GM23338 (cell line): ENCODE data around the gene IL12B. TPM values are rescaled to one million over a fixed set of nuclear protein-coding genes. Genes with fewer than 3 reads are reported as not detected.

Source experiments
- ATAC-seq: fragments of 200-7000 bp; cut with Tn5 transposase; 3 replicates; pipeline ENCODE4 v1.9.1; 2020
- DNase-seq: peaks from one replicate; pipeline ENCODE4 v3.0.0-alpha.2; 2015; ENCODE audit warnings: low spot score
- H2AFZ ChIP-seq: fragments of 200-600 bp; sonication (generic); 2 replicates; pipeline ENCODE4 v1.8.0; 2016; ENCODE audit warnings: antibody characterized with exemption, mild to moderate bottlenecking, moderate library complexity
- H3F3A ChIP-seq: fragments of 200-600 bp; sonication (generic); replicated peaks from 2 replicates; pipeline ENCODE4 v1.8.0; 2017; ENCODE audit warnings: antibody characterized with exemption, mixed run types, low read depth
- H3K27ac ChIP-seq: fragments of 200-600 bp; sonication (generic); 2 replicates; pipeline ENCODE4 v1.6.1; 2016; ENCODE audit warnings: low read depth
- H3K27me3 ChIP-seq: fragments of 200-600 bp; sonication (generic); 2 replicates; pipeline ENCODE4 v1.8.0; 2016; ENCODE audit warnings: mild to moderate bottlenecking, mixed run types, moderate library complexity; ENCODE audit not compliant: insufficient read depth
- H3K36me3 ChIP-seq: fragments of 200-600 bp; sonication (generic); 2 replicates; pipeline ENCODE4 v1.8.0; 2016; ENCODE audit warnings: mild to moderate bottlenecking; ENCODE audit not compliant: insufficient read depth
- H3K4me1 ChIP-seq: fragments of 200-600 bp; sonication (generic); 2 replicates; pipeline ENCODE4 v1.8.0; 2016; ENCODE audit warnings: mild to moderate bottlenecking, moderate library complexity; ENCODE audit not compliant: insufficient read depth
- H3K4me2 ChIP-seq: fragments of 200-600 bp; sonication (generic); 2 replicates; pipeline ENCODE4 v1.7.1; 2017; ENCODE audit warnings: mixed run types
- H3K4me3 ChIP-seq: fragments of 200-600 bp; sonication (generic); 2 replicates; pipeline ENCODE4 v1.6.1; 2016; ENCODE audit warnings: mixed run types
- H3K79me2 ChIP-seq: fragments of 200-600 bp; sonication (generic); replicated peaks from 2 replicates; pipeline ENCODE4 v1.8.0; 2017; ENCODE audit warnings: mild to moderate bottlenecking; ENCODE audit not compliant: insufficient read depth
- H3K9me2 ChIP-seq: fragments of 200-600 bp; sonication (generic); 2 replicates; pipeline ENCODE4 v1.8.0; 2017; ENCODE audit not compliant: insufficient read depth
- H4K20me1 ChIP-seq: fragments of 200-600 bp; sonication (generic); replicated peaks from 2 replicates; pipeline ENCODE4 v1.8.0; 2017; ENCODE audit warnings: mild to moderate bottlenecking; ENCODE audit not compliant: insufficient read depth
- H3K27ac Mint-ChIP-seq: 2 replicates; pipeline ENCODE4 v1.8.0; 2020; ENCODE audit warnings: inconsistent platforms, mild to moderate bottlenecking, moderate library complexity, mixed read lengths
- H3K27me3 Mint-ChIP-seq: 3 replicates; pipeline ENCODE4 v1.8.0; 2022; ENCODE audit warnings: low read depth, mild to moderate bottlenecking, moderate library complexity, mixed read lengths, inconsistent platforms; ENCODE audit not compliant: insufficient read depth, poor library complexity
- H3K36me3 Mint-ChIP-seq: 3 replicates; pipeline ENCODE4 v1.8.0; 2021; ENCODE audit warnings: low read depth, mild to moderate bottlenecking, inconsistent platforms, moderate library complexity, mixed read lengths
- H3K4me1 Mint-ChIP-seq: 3 replicates; pipeline ENCODE4 v1.8.0; 2020; ENCODE audit warnings: mild to moderate bottlenecking, inconsistent platforms, mixed read lengths
- H3K4me3 Mint-ChIP-seq: 3 replicates; pipeline ENCODE4 v1.8.0; 2021; ENCODE audit warnings: moderate library complexity, mild to moderate bottlenecking, inconsistent platforms, mixed read lengths
- H3K9me3 Mint-ChIP-seq: 3 replicates; pipeline ENCODE4 v1.8.0; 2020; ENCODE audit warnings: moderate library complexity, mild to moderate bottlenecking, inconsistent platforms, mixed read lengths
- CREB1 ChIP-seq: fragments of 250-450 bp; sonication (Bioruptor Pico); IDR thresholded peaks from 2 replicates; pipeline ENCODE4 v1.5.0; 2020; ENCODE audit warnings: low read depth, mild to moderate bottlenecking, moderate library complexity
- EZH2 ChIP-seq: fragments of 200-600 bp; sonication (generic); IDR thresholded peaks from one replicate; pipeline ENCODE4 v1.8.0; 2017; ENCODE audit warnings: antibody characterized with exemption, mild to moderate bottlenecking, low read depth; ENCODE audit not compliant: unreplicated experiment
- EZH2phosphoT487 ChIP-seq: fragments of 200-600 bp; sonication (generic); IDR thresholded peaks from one replicate; pipeline ENCODE4 v1.8.1; 2018; ENCODE audit warnings: antibody characterized with exemption; ENCODE audit not compliant: unreplicated experiment
- NANOG ChIP-seq: IDR thresholded peaks from 2 replicates; pipeline ENCODE4 v1.6.1; 2016; ENCODE audit warnings: antibody characterized with exemption, borderline replicate concordance
- ZNF114 ChIP-seq: fragments of 250-450 bp; sonication (Bioruptor Pico); IDR thresholded peaks from 2 replicates; pipeline ENCODE4 v1.5.0; 2020; ENCODE audit warnings: mild to moderate bottlenecking, moderate library complexity
- ZNF331 ChIP-seq: fragments of 250-450 bp; sonication (Bioruptor Pico); IDR thresholded peaks from 2 replicates; pipeline ENCODE4 v1.5.0; 2020; ENCODE audit warnings: low read depth, mild to moderate bottlenecking, moderate library complexity
- polyA plus RNA-seq: library from polyadenylated mRNA; unstranded; fragments of >200 nt; fragmentation: Nextera tagmentation; extraction: Ambion mirVana; gene quantifications from 2 replicates; pipeline ENCODE4 v1.2.1, GENCODE V29; 2016
- total RNA-seq: library from RNA; depleted of rRNA; stranded (reverse); fragments of >200 nt; shearing (Covaris generic); gene quantifications from 2 replicates; pipeline ENCODE4 v1.2.3, GENCODE V29; 2014
- TF ChIP-seq, protein P1 (sequence below): IDR thresholded peaks from one replicate; pipeline ENCODE4 v1.6.1; 2018; ENCODE audit warnings: antibody characterized with exemption; ENCODE audit not compliant: unreplicated experiment
- TF ChIP-seq, protein P2 (sequence below): fragments of 250-450 bp; sonication (Bioruptor Pico); IDR thresholded peaks from 2 replicates; pipeline ENCODE4 v1.5.0; 2020; ENCODE audit warnings: mild to moderate bottlenecking, moderate library complexity
- TF ChIP-seq, protein P3 (sequence below), 2 experiments: fragments of 200-600 bp in 1 of 2; sonication (generic) in 1 of 2; conservative IDR thresholded peaks; 2 replicates each; pipeline versions ENCODE4 v1.5.1 to v1.6.1; 2016 to 2017; ENCODE audit warnings: antibody characterized with exemption in 2 of 2, low read depth in 2 of 2, mild to moderate bottlenecking in 2 of 2, moderate library complexity in 1 of 2

IL12B gene
- total and polyA plus RNA-seq, 2 experiments from 2014 or later = not detected

DNA sequence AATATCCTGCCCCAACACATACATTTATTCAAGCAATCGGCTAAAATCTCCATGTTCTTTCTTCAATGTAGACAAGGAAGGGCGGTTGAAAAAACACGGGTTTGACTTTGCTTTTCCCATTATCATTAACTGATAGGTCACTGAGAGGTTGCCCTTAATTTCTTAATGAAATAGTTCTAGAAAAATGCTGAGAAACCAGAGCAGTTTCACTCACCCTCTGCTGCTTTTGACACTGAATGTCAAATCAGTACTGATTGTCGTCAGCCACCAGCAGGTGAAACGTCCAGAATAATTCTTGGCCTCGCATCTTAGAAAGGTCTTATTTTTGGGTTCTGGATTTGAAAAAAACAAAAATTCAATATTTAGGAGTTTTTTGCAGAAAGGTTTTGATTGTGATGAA is 8.1 kb downstream of the IL12B start (continued):
- TF ChIP-seq, protein P1, sequence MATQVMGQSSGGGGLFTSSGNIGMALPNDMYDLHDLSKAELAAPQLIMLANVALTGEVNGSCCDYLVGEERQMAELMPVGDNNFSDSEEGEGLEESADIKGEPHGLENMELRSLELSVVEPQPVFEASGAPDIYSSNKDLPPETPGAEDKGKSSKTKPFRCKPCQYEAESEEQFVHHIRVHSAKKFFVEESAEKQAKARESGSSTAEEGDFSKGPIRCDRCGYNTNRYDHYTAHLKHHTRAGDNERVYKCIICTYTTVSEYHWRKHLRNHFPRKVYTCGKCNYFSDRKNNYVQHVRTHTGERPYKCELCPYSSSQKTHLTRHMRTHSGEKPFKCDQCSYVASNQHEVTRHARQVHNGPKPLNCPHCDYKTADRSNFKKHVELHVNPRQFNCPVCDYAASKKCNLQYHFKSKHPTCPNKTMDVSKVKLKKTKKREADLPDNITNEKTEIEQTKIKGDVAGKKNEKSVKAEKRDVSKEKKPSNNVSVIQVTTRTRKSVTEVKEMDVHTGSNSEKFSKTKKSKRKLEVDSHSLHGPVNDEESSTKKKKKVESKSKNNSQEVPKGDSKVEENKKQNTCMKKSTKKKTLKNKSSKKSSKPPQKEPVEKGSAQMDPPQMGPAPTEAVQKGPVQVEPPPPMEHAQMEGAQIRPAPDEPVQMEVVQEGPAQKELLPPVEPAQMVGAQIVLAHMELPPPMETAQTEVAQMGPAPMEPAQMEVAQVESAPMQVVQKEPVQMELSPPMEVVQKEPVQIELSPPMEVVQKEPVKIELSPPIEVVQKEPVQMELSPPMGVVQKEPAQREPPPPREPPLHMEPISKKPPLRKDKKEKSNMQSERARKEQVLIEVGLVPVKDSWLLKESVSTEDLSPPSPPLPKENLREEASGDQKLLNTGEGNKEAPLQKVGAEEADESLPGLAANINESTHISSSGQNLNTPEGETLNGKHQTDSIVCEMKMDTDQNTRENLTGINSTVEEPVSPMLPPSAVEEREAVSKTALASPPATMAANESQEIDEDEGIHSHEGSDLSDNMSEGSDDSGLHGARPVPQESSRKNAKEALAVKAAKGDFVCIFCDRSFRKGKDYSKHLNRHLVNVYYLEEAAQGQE = no peak
- TF ChIP-seq CREB1 (CRISPR knock-in tag) (no peak), ZNF331 (CRISPR knock-in tag) (no peak)

DNA sequence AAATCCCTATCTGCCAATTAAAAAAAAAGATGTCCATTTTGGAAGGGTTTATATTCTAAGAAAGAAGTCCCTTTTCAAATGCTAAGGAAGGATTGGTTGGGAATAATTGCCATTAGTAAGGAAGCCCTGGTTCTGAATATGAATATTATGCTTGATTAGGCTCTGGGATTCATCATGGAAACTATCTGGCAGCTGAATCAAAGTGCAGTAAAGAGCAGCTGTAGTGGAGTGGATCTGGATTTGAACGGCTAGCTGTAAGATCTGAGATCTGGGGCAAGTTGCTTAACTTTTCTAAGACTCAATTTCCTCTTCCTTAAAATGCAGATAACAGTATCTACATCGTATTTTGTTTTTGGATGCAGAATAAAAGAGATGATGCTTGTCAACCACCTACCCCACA is 10.5 kb downstream of the IL12B start:
- Histone ChIP-seq H3F3A (no peaks in the 10 kb centered on the region), H4K20me1 (no peaks in the 10 kb centered on the region), H3K4me3 (no peak overlapping the region), H3K9me2 (no peaks in the 10 kb centered on the region), H3K27ac (no peak overlapping the region), H3K4me2 (no peak overlapping the region), H3K27me3 (no peaks in the 10 kb centered on the region), H2AFZ (no peak overlapping the region), H3K79me2 (no peaks in the 10 kb centered on the region), H3K4me1 (no peaks in the 10 kb centered on the region), H3K36me3 (no peaks in the 10 kb centered on the region)
- no peaks in the 10 kb centered on the region for H3K9me3 Mint-ChIP-seq
- ATAC-seq (no peak), DNase-seq (no peak)
- H3K4me3 Mint-ChIP-seq = no peak overlapping the region
- no peaks in the 10 kb centered on the region for H3K36me3 Mint-ChIP-seq
- peaks cover 2% of the 10 kb centered on the region for H3K27me3 Mint-ChIP-seq
- H3K4me1 Mint-ChIP-seq = peaks cover 4% of the 10 kb centered on the region; the same call in 2 of the 3 replicates
- H3K27ac Mint-ChIP-seq = no peak overlapping the region
- TF ChIP-seq, protein P2, sequence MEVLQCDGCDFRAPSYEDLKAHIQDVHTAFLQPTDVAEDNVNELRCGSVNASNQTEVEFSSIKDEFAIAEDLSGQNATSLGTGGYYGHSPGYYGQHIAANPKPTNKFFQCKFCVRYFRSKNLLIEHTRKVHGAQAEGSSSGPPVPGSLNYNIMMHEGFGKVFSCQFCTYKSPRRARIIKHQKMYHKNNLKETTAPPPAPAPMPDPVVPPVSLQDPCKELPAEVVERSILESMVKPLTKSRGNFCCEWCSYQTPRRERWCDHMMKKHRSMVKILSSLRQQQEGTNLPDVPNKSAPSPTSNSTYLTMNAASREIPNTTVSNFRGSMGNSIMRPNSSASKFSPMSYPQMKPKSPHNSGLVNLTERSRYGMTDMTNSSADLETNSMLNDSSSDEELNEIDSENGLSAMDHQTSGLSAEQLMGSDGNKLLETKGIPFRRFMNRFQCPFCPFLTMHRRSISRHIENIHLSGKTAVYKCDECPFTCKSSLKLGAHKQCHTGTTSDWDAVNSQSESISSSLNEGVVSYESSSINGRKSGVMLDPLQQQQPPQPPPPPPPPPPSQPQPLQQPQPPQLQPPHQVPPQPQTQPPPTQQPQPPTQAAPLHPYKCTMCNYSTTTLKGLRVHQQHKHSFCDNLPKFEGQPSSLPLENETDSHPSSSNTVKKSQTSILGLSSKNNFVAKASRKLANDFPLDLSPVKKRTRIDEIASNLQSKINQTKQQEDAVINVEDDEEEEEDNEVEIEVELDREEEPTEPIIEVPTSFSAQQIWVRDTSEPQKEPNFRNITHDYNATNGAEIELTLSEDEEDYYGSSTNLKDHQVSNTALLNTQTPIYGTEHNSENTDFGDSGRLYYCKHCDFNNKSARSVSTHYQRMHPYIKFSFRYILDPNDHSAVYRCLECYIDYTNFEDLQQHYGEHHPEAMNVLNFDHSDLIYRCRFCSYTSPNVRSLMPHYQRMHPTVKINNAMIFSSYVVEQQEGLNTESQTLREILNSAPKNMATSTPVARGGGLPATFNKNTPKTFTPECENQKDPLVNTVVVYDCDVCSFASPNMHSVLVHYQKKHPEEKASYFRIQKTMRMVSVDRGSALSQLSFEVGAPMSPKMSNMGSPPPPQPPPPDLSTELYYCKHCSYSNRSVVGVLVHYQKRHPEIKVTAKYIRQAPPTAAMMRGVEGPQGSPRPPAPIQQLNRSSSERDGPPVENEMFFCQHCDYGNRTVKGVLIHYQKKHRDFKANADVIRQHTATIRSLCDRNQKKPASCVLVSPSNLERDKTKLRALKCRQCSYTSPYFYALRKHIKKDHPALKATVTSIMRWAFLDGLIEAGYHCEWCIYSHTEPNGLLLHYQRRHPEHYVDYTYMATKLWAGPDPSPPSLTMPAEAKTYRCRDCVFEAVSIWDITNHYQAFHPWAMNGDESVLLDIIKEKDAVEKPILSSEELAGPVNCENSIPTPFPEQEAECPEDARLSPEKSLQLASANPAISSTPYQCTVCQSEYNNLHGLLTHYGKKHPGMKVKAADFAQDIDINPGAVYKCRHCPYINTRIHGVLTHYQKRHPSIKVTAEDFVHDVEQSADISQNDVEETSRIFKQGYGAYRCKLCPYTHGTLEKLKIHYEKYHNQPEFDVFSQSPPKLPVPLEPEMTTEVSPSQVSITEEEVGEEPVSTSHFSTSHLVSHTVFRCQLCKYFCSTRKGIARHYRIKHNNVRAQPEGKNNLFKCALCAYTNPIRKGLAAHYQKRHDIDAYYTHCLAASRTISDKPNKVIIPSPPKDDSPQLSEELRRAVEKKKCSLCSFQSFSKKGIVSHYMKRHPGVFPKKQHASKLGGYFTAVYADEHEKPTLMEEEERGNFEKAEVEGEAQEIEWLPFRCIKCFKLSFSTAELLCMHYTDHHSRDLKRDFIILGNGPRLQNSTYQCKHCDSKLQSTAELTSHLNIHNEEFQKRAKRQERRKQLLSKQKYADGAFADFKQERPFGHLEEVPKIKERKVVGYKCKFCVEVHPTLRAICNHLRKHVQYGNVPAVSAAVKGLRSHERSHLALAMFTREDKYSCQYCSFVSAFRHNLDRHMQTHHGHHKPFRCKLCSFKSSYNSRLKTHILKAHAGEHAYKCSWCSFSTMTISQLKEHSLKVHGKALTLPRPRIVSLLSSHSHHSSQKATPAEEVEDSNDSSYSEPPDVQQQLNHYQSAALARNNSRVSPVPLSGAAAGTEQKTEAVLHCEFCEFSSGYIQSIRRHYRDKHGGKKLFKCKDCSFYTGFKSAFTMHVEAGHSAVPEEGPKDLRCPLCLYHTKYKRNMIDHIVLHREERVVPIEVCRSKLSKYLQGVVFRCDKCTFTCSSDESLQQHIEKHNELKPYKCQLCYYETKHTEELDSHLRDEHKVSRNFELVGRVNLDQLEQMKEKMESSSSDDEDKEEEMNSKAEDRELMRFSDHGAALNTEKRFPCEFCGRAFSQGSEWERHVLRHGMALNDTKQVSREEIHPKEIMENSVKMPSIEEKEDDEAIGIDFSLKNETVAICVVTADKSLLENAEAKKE (CRISPR knock-in tag) = no peak
- TF ChIP-seq EZH2phosphoT487 (no peak), ZNF331 (CRISPR knock-in tag) (no peak), ZNF114 (no peak), EZH2 (no peak), NANOG (no peak)
- TF ChIP-seq, protein P1 = no peak
- TF ChIP-seq, protein P3, sequence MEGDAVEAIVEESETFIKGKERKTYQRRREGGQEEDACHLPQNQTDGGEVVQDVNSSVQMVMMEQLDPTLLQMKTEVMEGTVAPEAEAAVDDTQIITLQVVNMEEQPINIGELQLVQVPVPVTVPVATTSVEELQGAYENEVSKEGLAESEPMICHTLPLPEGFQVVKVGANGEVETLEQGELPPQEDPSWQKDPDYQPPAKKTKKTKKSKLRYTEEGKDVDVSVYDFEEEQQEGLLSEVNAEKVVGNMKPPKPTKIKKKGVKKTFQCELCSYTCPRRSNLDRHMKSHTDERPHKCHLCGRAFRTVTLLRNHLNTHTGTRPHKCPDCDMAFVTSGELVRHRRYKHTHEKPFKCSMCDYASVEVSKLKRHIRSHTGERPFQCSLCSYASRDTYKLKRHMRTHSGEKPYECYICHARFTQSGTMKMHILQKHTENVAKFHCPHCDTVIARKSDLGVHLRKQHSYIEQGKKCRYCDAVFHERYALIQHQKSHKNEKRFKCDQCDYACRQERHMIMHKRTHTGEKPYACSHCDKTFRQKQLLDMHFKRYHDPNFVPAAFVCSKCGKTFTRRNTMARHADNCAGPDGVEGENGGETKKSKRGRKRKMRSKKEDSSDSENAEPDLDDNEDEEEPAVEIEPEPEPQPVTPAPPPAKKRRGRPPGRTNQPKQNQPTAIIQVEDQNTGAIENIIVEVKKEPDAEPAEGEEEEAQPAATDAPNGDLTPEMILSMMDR (conservative IDR thresholded peaks at IDR 0.05; ENCODE audit: low read depth in 2 of 2) = no peak
